GM21526 (cell line): ENCODE measurements around the gene MYO5C.

Source experiments
- ATAC-seq: cut with Tn5 transposase; IDR thresholded peaks from one replicate; pipeline ENCODE4 v1.9.1; 2021; ENCODE audit warnings: moderate library complexity; ENCODE audit not compliant: unreplicated experiment, low FRiP score

The MYO5C gene

GRCh38 chr15:52158084-52158765 lies 137.4 kb downstream of the MYO5C start:
- ATAC-seq: no peak

DNA sequence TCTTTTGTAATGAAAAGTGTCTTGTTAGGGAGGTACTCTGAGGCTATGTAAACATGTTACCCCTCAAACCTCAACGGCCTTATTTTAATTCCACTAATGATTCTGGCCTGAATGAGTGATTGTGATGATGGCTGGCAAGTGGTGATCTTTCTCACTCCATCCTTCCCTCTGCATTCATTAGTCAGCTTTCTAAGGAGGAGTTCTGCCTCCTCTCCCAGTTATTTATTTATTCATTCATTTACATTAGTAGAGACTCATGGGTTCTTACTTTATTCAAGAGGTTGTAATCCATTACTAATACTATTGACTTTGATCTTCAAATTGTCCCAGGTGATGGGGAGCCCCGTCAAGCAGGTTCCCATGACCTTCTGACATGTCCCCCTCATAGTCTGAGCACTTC lies 139.7 kb downstream of the MYO5C start:
- no peak for ATAC-seq

DNA sequence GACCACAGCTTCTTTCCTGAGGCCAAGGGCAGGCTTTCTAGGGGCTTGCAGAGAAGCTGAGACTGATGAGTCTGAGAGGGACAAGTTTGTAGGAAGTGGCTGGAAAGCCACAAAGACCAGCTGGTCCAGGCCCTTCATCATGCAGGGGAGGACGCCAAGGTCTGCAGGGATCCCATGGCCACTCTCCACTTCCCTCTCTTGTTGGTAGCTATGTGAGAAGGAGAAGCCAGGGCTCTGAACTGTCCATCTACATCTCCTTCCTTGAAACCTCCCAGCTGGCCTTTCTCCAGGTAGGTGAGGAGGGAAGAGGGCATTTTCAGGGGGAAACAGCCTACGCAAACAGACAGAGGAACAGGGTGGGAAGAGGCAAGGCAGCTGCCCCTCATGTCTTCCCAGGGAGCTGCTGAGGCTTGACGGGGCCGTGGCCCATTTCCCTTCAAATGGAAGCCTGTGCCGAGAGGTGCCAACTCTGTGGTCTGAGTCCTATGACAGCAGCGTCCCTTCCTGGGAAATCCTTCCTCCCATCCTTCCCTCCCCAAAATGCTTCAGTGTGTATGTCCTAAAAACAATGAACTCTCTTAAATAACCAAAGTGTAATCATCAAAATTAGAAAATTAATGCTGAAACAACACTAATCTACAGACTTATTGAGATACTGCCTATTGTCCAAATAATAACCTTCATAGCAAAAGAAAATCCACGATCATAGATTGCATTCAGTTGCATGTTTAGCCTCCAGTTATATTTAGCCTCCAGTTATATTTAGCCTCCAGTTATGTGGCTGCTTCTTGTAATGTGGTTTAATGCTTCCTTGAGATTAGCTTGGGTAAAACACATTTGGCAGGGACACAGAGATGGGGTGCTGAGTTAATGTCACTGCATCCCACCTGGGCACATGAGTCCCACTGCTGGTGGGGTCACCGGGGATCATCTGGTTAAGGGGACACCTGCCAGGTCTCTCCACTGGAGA lies 140.4 kb downstream of the MYO5C start:
- no peak for ATAC-seq

DNA sequence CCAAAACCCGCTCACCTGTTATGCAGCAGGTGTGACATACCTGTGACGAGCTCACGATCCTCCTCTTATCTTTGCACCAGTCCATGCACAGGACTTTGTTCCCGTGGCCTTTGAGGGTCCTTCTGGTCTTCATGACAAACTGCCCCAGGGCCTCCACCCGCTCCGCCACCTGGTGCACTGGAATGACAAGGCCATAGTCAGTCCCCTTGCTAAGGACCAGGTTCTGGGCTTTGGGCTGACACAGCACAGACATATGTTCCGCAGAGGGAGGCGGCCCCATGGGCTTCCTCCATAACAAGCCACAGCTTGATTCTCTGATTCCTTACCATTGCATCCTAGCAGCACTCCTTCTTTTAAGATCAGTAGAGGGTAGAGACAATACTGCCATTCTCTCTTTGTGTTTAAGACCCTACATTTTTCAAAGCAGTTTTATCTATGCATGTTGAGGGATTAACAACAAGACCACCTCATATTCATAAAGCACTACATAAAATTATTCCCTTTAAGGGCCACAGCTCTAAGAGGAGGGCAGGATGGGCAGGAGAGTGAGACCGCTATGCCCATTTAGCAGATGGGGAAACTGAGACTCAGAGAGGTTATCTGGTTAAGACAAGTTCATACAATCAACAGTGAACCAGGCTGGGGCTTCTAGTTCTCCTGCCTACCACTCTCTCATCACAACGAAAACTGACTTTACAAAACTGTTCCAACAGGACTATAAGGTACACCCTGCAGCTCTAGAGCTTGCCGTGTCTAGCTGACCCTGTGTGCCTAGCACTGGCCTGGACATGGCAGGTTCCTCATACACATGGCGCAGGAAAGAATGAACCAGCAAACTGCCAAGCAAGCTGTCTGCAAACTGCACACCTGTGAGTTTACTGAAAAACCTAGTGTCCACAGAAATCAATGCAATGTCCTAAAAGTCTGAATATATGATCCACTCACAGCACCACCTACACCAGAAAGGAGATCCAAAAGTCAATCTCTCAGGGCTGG lies 141.4 kb downstream of the MYO5C start:
- no peak for ATAC-seq

DNA sequence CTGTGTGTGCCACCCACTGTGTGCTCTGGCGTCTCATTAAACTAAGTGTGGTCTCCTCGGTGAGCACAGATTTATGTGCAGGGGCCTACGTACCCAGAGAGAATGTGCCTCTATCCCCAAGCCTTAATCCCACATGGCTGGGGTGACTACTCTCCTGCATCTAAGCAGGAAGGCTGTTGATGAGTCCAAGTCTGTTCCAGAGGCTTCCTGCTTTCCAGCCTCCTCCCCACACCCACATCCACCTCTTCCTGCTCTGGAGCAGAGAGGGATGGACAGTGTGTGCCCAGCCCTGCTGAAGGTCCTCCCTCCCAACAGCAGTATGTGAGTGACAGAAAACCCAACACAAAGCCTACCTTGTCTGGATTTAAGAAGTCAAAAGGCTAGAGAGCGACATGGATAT lies 144.3 kb downstream of the MYO5C start:
- ATAC-seq: no peak

GRCh38 chr15:52150871-52151270 lies 144.7 kb downstream of the MYO5C start:
- ATAC-seq: no peak

GRCh38 chr15:52150043-52150825 lies 145.4 kb downstream of the MYO5C start:
- no peak for ATAC-seq

DNA sequence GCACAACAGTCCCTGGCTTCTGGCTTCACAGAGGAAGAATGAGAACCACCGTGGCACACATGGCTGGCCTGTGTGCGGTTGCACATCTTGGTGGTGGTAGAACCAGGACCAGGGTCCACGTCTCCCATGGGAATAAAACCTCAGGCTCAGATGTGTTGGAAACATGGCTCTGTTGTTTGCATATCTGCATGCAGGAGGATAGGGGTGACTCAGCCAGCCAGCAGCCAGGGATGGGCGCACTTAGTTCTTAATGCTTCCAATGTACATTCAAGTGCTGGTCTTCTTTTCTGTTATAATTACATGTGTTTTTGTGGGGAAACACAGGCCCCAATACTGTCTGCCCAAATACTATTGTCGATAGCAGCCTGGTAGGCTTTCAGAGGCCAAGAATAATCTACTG lies 147.2 kb downstream of the MYO5C start:
- ATAC-seq: no peak

DNA sequence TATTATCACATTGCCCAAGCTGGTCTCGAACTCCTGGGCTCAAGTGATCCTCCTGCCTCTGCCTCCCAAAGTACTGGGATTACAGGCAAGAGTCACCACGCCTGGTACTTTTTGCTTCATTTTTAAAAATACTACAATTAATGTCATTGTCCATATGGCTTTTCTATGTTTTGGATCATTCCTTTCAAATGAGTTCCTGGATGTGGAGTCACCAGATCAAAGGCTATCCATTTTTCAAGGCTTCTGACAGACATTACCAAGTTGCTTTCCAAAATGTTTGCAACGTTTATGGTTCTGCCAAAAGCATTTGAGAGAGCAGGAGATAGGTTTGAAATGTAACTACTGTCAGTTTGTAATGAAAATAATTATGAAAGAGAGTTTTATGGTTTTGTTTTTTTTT lies 148.8 kb downstream of the MYO5C start:
- no peak for ATAC-seq

DNA sequence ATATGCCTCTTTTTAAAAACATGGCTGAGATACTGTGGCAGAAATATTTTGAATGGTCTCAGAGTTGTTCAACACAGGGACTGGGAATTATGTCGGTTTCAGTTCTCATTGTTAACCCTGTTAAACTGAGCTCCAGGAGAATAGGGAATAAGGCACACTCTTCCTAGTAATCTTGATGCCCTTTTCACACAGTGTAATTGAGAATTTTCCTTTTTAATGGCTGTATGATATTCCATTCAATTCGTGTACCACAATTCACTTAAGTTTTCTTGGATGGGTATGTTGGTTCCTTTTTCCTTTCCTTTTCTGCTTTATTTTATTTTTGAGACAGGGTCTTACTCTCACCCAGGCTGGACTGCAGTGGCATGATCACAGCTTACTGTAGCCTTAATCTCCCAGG lies 149.3 kb downstream of the MYO5C start:
- no peak for ATAC-seq

DNA sequence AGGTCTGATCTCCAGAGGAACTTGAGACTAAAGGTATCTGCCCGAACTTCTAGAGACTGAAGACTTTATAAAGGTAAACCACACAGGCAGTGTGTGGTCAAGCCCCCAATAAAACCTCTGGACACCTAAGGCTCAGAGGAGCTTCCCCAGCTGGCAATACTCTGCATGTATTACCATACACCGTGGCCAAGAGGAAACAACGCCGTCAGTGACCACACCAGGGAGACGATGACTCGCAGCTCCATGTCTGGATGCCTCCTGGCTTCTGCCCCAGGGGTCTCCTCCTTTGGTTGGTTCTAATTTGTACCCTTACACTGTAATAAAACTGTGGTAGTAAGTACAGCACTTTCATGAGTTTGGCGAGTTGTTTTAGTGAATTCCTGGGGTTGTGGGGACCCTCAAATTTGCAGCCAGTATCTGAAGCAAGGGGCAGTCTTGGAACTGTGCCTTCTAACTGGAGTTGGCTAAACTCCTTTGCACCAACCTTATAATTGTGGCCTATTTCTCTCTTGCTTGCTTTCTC lies 150.9 kb downstream of the MYO5C start:
- no peak for ATAC-seq

GRCh38 chr15:52143873-52144272 lies 151.7 kb downstream of the MYO5C start:
- no peak for ATAC-seq
